AG10803 (cell line): ENCODE results near the gene NADK.

Experiments
- DNase-seq: peaks from one replicate; pipeline ENCODE4 v3.0.0; 2010; ENCODE audit warnings: low read depth
- H3K4me3 ChIP-seq: 2 replicates; pipeline ENCODE4 v1.5.1; 2011; ENCODE audit warnings: mild to moderate bottlenecking, low read length, control low read depth
- CTCF ChIP-seq: conservative IDR thresholded peaks from 2 replicates; pipeline ENCODE4 v1.5.1; 2011; ENCODE audit warnings: mild to moderate bottlenecking, low read length, control low read depth, inconsistent platforms

The NADK gene

GRCh38 chr1:1797731-1798341 is 19.6 kb upstream of the NADK start:
- H3K4me3 ChIP-seq = no peak overlapping the region
- no peak for DNase-seq
- no peak for TF ChIP-seq CTCF

GRCh38 chr1:1796466-1796865 is 18.2 kb upstream of the NADK start:
- H3K4me3 ChIP-seq = no peak overlapping the region
- peak; percentile 20 for TF ChIP-seq CTCF
- DNase-seq = no peak

DNA sequence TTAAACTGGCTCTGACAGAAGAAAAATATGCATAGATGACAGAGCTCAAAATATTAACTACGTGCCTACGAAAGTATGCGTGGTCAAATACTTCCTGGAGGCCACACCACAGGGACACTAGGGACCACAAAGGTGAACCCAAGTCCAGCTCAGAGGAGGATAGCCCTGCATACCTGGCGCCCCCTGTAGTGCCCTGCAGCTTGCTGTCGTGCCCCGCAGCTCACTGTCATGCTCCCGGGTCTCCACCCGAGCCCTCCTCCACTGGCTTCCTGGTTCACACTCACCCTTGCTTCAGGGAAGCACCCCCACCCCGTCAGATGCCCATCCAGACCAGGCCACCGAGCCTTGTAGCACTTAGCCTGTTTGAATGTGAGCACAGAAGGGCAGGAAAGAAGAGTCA is 16.7 kb upstream of the NADK start:
- no peak for DNase-seq
- no peak overlapping the region for H3K4me3 ChIP-seq
- TF ChIP-seq CTCF = no peak

GRCh38 chr1:1793481-1794244 is 15.4 kb upstream of the NADK start:
- no peak for TF ChIP-seq CTCF
- no peak for DNase-seq
- H3K4me3 ChIP-seq = no peak overlapping the region

- peak; percentile 41 for DNase-seq
- peak; percentile 38 for TF ChIP-seq CTCF
- H3K4me3 ChIP-seq = no peak overlapping the region
These were observed 10.6 kb upstream of the NADK start for GRCh38 chr1:1788646-1789431.

DNA sequence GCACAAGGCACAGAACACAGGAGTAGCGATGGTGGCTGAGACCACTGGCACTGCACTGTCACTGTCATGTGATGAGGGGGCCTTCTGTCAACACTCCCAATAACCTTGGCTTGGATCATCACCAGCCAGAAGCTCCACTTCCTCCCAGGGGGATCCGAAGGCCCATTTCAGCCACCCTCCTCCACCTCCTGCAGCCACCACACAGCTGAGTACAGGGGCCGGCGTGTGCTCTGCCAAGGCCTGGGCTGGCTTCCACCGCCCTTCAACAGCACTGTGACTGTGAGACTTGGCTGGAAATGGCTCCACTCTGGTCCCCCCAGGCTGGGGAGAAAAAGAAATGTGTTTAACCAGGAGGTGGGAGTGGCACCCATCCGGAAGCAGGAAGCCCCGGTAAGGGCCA is 9.9 kb upstream of the NADK start:
- no peak for TF ChIP-seq CTCF
- no peak overlapping the region for H3K4me3 ChIP-seq
- no peak for DNase-seq
